Measurements from ENCODE around the gene ACSF3.

DNA sequence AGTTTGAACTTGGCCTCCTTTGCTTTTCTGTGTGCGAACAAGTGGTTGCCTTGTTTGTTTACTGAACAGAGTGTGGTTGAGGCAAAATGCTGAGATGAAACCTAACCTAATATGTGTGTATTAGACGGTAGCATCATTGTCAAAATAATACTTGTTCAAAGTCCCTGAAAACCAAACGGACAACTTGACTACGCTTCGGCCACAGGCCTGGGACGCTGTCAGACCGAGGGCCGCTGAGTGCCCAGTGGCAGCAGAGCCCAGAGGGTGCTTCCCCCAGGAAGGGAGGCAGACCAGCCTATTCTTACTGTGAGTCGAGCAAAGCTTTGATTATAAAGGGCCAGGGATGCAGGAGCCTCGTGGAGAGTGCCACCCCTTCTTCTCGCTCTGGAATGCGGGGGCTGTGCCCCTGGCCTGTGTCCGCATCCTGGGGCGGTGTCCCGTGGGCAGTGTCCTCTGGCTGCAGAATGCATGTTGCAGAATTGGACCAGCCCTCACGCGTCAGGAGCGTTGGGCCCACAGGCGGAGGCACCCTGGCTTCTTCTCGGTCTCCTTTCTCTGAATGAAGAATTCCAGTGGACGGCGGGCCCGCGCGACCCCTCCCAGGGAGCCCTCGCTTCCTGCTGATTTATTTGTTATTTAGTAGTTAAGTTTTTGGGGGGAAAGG is 5.2 kb downstream of the ACSF3 start:
- TF ChIP-seq CTCF (IDR thresholded peaks at IDR 0.05 in 4 of 5, conservative IDR thresholded peaks at IDR 0.05 in 1 of 5) (no peak), POLR2A (IDR thresholded peaks at IDR 0.05) (no peak)

All from gastrocnemius medialis (tissue), 4 donors.